ENCODE measurements around the gene B3GAT3. TPM values are rescaled to one million over a fixed set of nuclear protein-coding genes. Genes with fewer than 3 reads are reported as not detected.

B3GAT3 gene
- total RNA-seq, 1 donor from 2014 or later = 48.9 TPM

- Mint-ChIP-seq H3K27me3 (no peaks in the 10 kb centered on the region), H3K4me3 (ENCODE audit: low read depth) (no peak overlapping the region), H3K4me1 (ENCODE audit: low read depth) (peaks cover 22% of the 10 kb centered on the region), H3K27ac (no peak overlapping the region), H3K9me3 (ENCODE audit: low read depth) (no peaks in the 10 kb centered on the region), H3K36me3 (ENCODE audit: insufficient read depth) (peaks cover 38% of the 10 kb centered on the region)
- no peak for DNase-seq (ENCODE audit: low spot score, unreplicated experiment)
- TF ChIP-seq, protein P1, sequence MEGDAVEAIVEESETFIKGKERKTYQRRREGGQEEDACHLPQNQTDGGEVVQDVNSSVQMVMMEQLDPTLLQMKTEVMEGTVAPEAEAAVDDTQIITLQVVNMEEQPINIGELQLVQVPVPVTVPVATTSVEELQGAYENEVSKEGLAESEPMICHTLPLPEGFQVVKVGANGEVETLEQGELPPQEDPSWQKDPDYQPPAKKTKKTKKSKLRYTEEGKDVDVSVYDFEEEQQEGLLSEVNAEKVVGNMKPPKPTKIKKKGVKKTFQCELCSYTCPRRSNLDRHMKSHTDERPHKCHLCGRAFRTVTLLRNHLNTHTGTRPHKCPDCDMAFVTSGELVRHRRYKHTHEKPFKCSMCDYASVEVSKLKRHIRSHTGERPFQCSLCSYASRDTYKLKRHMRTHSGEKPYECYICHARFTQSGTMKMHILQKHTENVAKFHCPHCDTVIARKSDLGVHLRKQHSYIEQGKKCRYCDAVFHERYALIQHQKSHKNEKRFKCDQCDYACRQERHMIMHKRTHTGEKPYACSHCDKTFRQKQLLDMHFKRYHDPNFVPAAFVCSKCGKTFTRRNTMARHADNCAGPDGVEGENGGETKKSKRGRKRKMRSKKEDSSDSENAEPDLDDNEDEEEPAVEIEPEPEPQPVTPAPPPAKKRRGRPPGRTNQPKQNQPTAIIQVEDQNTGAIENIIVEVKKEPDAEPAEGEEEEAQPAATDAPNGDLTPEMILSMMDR (IDR thresholded peaks at IDR 0.05; ENCODE audit: unreplicated experiment) = no peak
These were observed 26.7 kb downstream of the B3GAT3 start for GRCh38 chr11:62595124-62595523.

DNA sequence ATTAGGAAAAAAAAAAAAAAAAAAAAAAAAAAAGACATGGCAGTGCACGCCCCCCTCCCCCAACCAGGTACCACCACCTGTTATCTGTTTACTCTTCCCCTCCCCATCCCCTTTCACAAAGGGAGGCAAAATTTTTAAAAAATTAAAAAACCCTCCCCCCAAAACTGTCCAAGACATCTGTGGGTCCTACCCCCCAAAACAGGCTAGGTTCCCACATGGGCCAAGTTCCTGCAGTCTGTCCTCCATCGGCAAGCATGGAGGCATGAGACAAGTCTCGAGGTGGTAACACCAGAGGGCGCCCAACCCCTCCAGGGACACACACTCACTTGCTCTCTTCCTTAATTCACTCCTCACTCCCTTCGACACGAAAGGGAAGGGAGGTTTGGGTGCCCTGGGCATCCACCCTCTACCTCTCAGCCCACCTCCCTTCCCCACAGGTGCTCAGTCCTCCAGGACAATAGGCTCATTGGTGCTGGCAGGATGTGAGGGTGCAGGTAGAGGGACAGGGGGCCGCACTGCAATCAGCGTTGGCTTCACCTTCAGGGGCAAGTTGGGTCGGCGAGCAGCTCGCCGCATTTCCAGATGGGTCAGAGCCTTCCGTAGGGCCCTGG, 28.2 kb downstream of the B3GAT3 start:
- Mint-ChIP-seq H3K9me3 (ENCODE audit: low read depth) (no peaks in the 10 kb centered on the region), H3K27me3 (no peaks in the 10 kb centered on the region), H3K27ac (no peak overlapping the region), H3K36me3 (ENCODE audit: insufficient read depth) (peaks cover 26% of the 10 kb centered on the region), H3K4me1 (ENCODE audit: low read depth) (peaks cover 13% of the 10 kb centered on the region), H3K4me3 (ENCODE audit: low read depth) (peak overlapping the region; percentile 66)
- no peak for DNase-seq (ENCODE audit: low spot score, unreplicated experiment)
- TF ChIP-seq, protein P1 (IDR thresholded peaks at IDR 0.05; ENCODE audit: unreplicated experiment) = peak; percentile 60

- Mint-ChIP-seq H3K4me3 (ENCODE audit: low read depth) (no peak overlapping the region), H3K27me3 (no peaks in the 10 kb centered on the region), H3K9me3 (ENCODE audit: low read depth) (no peaks in the 10 kb centered on the region), H3K36me3 (ENCODE audit: insufficient read depth) (peaks cover 26% of the 10 kb centered on the region), H3K4me1 (ENCODE audit: low read depth) (peaks cover 13% of the 10 kb centered on the region), H3K27ac (no peak overlapping the region)
- no peak for DNase-seq (ENCODE audit: low spot score, unreplicated experiment)
- TF ChIP-seq, protein P1 (IDR thresholded peaks at IDR 0.05; ENCODE audit: unreplicated experiment) = no peak
These were observed 28.8 kb downstream of the B3GAT3 start for GRCh38 chr11:62592989-62593421.

- no peaks in the 10 kb centered on the region for H3K27me3 Mint-ChIP-seq
- DNase-seq (ENCODE audit: low spot score, unreplicated experiment) = no peak
These were observed 29.5 kb downstream of the B3GAT3 start for GRCh38 chr11:62592146-62592815.

GRCh38 chr11:62591448-62592145, 30.2 kb downstream of the B3GAT3 start, which contains the start of gene TUT1:
TSS of gene TUT1 (minus strand) at chr11:62591523. CDS start at chr11:62591485, 38 bp downstream.
- peaks cover 13% of the 10 kb centered on the region for H3K4me1 Mint-ChIP-seq (ENCODE audit: low read depth)
- TF ChIP-seq, protein P1 (IDR thresholded peaks at IDR 0.05; ENCODE audit: unreplicated experiment) = peak; percentile 6
- H3K27me3 Mint-ChIP-seq = no peaks in the 10 kb centered on the region
- H3K36me3 Mint-ChIP-seq (ENCODE audit: insufficient read depth) = peaks cover 18% of the 10 kb centered on the region
- peak; percentile 93 for DNase-seq (ENCODE audit: low spot score, unreplicated experiment)
- H3K4me3 Mint-ChIP-seq (ENCODE audit: low read depth) = peak within 1 kb of the TSS; percentile 92
- H3K9me3 Mint-ChIP-seq (ENCODE audit: low read depth) = no peaks in the 10 kb centered on the region
- peak within 1 kb of the TSS; percentile 96 for H3K27ac Mint-ChIP-seq

More at GRCh38 chr11:62592146-62592815, 29.5 kb downstream of the B3GAT3 start:
- TF ChIP-seq, protein P1 (IDR thresholded peaks at IDR 0.05; ENCODE audit: unreplicated experiment) = no peak
- H3K4me3 Mint-ChIP-seq (ENCODE audit: low read depth) = peak overlapping the region; percentile 92
- H3K4me1 Mint-ChIP-seq (ENCODE audit: low read depth) = peaks cover 13% of the 10 kb centered on the region
- no peaks in the 10 kb centered on the region for H3K9me3 Mint-ChIP-seq (ENCODE audit: low read depth)
- peak overlapping the region; percentile 96 for H3K27ac Mint-ChIP-seq
- H3K36me3 Mint-ChIP-seq (ENCODE audit: insufficient read depth) = peaks cover 23% of the 10 kb centered on the region
